Gastrocnemius medialis (tissue), 4 donors: ENCODE measurements around the gene RBFOX1. TPM values are rescaled to one million over a fixed set of nuclear protein-coding genes. Genes with fewer than 3 reads are reported as not detected.

ENCODE experiments used
- ATAC-seq, 2 donors: fragments of 150-250 bp; one replicate each; pipeline ENCODE4 v1.9.1; 2016
- DNase-seq, 2 donors: peaks; one replicate each; pipeline ENCODE4 v3.0.0-alpha.2; 2019
- H3K27ac ChIP-seq, 4 donors: fragments of 200-600 bp; sonication (generic); 1 replicate in 1 of 4; 2 replicates in 3 of 4; pipeline ENCODE4 v1.5.1; 2016 to 2018; ENCODE audit warnings: mild to moderate bottlenecking in 2 of 4, moderate library complexity in 1 of 4
- H3K27me3 ChIP-seq, 3 donors: fragments of 200-600 bp; sonication (generic) in 2 of 3; 1 replicate in 1 of 3; 2 replicates in 2 of 3; pipeline versions ENCODE4 v1.5.1 to v1.6.0; 2016 to 2019; ENCODE audit warnings: mild to moderate bottlenecking in 1 of 3, moderate library complexity in 1 of 3
- H3K36me3 ChIP-seq, 2 donors: fragments of 200-600 bp; sonication (generic) in 1 of 2; one replicate each; pipeline ENCODE4 v1.5.1; 2017 to 2018
- H3K4me1 ChIP-seq, 2 donors: fragments of 200-600 bp; sonication (generic) in 1 of 2; one replicate each; pipeline ENCODE4 v1.5.1; 2016 to 2017; ENCODE audit warnings: mild to moderate bottlenecking in 2 of 2
- H3K4me3 ChIP-seq, 4 donors: fragments of 200-600 bp; sonication (generic) in 3 of 4; 1 replicate in 1 of 4; 2 replicates in 3 of 4; pipeline ENCODE4 v1.5.1; 2016 to 2019; ENCODE audit warnings: mild to moderate bottlenecking in 2 of 4
- H3K9me3 ChIP-seq, 3 donors: fragments of 200-600 bp; sonication (generic) in 2 of 3; 1 replicate in 1 of 3; 2 replicates in 2 of 3; pipeline ENCODE4 v1.5.1; 2016 to 2019
- POLR2A ChIP-seq, 2 donors: fragments of 450-650 bp; IDR thresholded peaks; one replicate each; pipeline ENCODE4 v1.6.1; 2017; ENCODE audit warnings: antibody characterized with exemption in 2 of 2, mild to moderate bottlenecking in 2 of 2, moderate library complexity in 2 of 2
- in situ Hi-C, 4 donors: fragments of 200-750 bp; cut with MboI; loops; one replicate each; pipeline versions ENCODE4 v1.15.0 to v1.8.0; 2017; ENCODE audit warnings: low sequenced_read_pairs in 4 of 4
- intact Hi-C: fragments of 100-400 bp; cut with DNase I; formaldehyde crosslinking; loops from one replicate; pipeline ENCODE4 v1.15.1; 2023; ENCODE audit warnings: low total_unique reads
- total RNA-seq, 4 donors: library from RNA; depleted of rRNA; stranded (reverse); fragments of >200 nt; gene quantifications; one replicate each; pipeline versions ENCODE4 v1.1.0 to v1.2.3, GENCODE V29; 2016
- TF ChIP-seq, protein P1 (sequence below), 5 experiments: fragments of 450-650 bp in 3 of 5; fragments of 200-600 bp in 2 of 5; sonication (generic) in 2 of 5; IDR thresholded peaks in 4 of 5; conservative IDR thresholded peaks in 1 of 5; 1 replicate in 4 of 5; 2 replicates in 1 of 5; pipeline ENCODE4 v1.5.1; 2016 to 2019; ENCODE audit warnings: antibody characterized with exemption in 5 of 5, mild to moderate bottlenecking in 3 of 5, moderate library complexity in 3 of 5

The RBFOX1 gene
- total RNA-seq, 4 donors from 2014 or later, result 42.5 to 98.8 (median 58.6) TPM

DNA sequence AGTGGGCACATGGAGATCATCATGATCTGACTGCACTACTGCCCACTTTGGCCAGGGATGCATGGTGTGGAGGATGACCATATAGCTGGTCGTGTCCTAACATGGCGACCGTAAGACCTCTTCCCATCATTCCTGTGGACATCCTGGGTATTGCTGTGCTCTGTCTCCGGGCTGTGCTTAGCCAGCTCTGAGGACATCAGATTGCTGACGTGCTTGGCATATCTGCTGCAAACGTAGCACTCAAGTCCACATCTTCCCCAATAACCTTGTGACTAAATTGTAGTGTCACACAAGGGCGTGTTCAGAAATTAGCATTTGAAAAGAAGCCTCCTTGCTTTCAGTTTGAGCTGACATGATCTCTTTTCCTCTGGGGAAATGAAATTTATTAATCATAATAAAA, 373.2 kb downstream of the RBFOX1 start:
- no peaks in the 10 kb centered on the region for H3K9me3 ChIP-seq
- H3K4me1 ChIP-seq, result no peaks in the 10 kb centered on the region
- intact Hi-C loops (no loop called here), in situ Hi-C loops (no loop called here)
- no peak for TF ChIP-seq POLR2A (IDR thresholded peaks at IDR 0.05)
- TF ChIP-seq, protein P1, sequence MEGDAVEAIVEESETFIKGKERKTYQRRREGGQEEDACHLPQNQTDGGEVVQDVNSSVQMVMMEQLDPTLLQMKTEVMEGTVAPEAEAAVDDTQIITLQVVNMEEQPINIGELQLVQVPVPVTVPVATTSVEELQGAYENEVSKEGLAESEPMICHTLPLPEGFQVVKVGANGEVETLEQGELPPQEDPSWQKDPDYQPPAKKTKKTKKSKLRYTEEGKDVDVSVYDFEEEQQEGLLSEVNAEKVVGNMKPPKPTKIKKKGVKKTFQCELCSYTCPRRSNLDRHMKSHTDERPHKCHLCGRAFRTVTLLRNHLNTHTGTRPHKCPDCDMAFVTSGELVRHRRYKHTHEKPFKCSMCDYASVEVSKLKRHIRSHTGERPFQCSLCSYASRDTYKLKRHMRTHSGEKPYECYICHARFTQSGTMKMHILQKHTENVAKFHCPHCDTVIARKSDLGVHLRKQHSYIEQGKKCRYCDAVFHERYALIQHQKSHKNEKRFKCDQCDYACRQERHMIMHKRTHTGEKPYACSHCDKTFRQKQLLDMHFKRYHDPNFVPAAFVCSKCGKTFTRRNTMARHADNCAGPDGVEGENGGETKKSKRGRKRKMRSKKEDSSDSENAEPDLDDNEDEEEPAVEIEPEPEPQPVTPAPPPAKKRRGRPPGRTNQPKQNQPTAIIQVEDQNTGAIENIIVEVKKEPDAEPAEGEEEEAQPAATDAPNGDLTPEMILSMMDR (IDR thresholded peaks at IDR 0.05 in 4 of 5, conservative IDR thresholded peaks at IDR 0.05 in 1 of 5), result no peak
- no peak overlapping the region for H3K27ac ChIP-seq
- H3K36me3 ChIP-seq, result no peaks in the 10 kb centered on the region
- H3K4me3 ChIP-seq, result no peak overlapping the region
- no peak for DNase-seq
- no peak for ATAC-seq
- no peaks in the 10 kb centered on the region for H3K27me3 ChIP-seq

DNA sequence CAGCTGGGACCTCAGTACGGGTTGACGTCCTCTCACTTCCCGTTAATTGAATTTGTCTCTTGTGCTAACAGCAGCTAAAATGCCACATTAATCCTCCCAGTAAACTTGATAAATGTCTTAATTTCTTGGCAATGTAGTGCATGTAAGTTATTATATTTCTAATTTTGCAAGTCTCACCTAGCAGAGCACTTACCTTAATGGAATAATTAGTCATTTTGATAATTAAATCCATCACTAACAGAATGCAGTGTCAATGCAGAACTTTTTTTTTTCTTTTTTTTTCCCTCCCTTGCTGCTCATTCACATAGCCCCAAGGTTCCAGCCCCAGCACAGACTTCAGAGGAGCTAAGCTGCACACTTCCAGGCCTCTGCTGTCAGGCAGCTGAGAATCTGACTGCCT, 376.5 kb downstream of the RBFOX1 start:
- no peaks in the 10 kb centered on the region for H3K4me1 ChIP-seq
- intact Hi-C loops (no loop called here), in situ Hi-C loops (no loop called here)
- H3K4me3 ChIP-seq, result no peak overlapping the region
- ATAC-seq (no peak), DNase-seq (no peak)
- H3K36me3 ChIP-seq, result no peaks in the 10 kb centered on the region
- H3K27ac ChIP-seq, result no peak overlapping the region
- no peaks in the 10 kb centered on the region for H3K9me3 ChIP-seq
- no peak for TF ChIP-seq POLR2A (IDR thresholded peaks at IDR 0.05)
- TF ChIP-seq, protein P1 (IDR thresholded peaks at IDR 0.05 in 4 of 5, conservative IDR thresholded peaks at IDR 0.05 in 1 of 5), result no peak
- no peaks in the 10 kb centered on the region for H3K27me3 ChIP-seq

DNA sequence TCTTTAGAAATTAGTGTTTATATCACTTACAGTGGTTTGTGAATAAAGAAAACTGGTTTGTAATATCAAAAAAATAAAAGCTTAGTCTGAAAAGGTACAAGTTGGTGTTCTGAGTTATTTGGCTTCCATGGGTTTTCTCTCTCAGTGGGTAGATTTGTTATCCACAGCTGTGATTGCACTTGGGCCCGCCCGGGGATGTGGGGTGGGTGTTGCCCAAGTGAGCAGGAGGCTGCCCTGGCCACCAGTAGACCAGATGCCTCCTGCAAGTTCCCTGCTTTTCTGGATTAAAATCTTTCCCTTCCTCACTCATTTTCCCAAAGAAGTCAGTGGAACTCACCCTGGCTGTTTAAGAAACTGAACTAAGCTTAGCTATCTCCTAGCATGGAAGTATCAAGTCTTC, 380.6 kb downstream of the RBFOX1 start:
- Histone ChIP-seq H3K36me3 (no peaks in the 10 kb centered on the region), H3K27me3 (no peaks in the 10 kb centered on the region), H3K27ac (no peak overlapping the region), H3K4me1 (no peaks in the 10 kb centered on the region), H3K4me3 (no peak overlapping the region), H3K9me3 (no peaks in the 10 kb centered on the region)
- intact Hi-C loops, result no loop called here
- ATAC-seq (no peak), DNase-seq (no peak)
- in situ Hi-C loops, result no loop called here
- TF ChIP-seq POLR2A (IDR thresholded peaks at IDR 0.05), result no peak
- TF ChIP-seq, protein P1 (IDR thresholded peaks at IDR 0.05 in 4 of 5, conservative IDR thresholded peaks at IDR 0.05 in 1 of 5), result no peak

DNA sequence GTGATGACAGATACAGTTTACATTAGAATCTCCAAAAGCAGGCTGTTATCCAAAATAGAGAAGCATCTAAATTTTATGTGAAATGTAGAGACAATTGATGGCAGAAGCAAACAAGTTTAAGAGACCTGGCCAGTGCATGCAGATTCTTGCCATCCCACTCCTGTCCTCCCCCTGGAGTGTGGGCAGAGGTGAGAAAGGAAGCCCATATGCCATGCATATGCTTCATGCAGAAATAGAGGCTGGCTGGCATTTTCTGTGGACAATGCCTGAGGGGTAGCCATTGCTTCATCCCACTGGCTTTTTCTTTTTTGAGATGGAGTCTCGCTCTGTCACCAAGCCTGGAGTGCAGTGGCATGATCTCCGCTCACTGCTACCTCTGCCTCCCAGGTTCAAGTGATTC, 382.1 kb downstream of the RBFOX1 start:
- no peak overlapping the region for H3K4me3 ChIP-seq
- ATAC-seq, result no peak
- no peak overlapping the region for H3K27ac ChIP-seq
- H3K4me1 ChIP-seq, result no peaks in the 10 kb centered on the region
- no peaks in the 10 kb centered on the region for H3K27me3 ChIP-seq
- DNase-seq, result no peak
- no peaks in the 10 kb centered on the region for H3K36me3 ChIP-seq
- TF ChIP-seq, protein P1 (IDR thresholded peaks at IDR 0.05 in 4 of 5, conservative IDR thresholded peaks at IDR 0.05 in 1 of 5), result no peak
- no peak for TF ChIP-seq POLR2A (IDR thresholded peaks at IDR 0.05)
- in situ Hi-C loops (no loop called here), intact Hi-C loops (no loop called here)
- H3K9me3 ChIP-seq, result no peaks in the 10 kb centered on the region
